ENCODE results near the gene GLRA3. TPM values are rescaled to one million over a fixed set of nuclear protein-coding genes. Genes with fewer than 3 reads are reported as not detected.
"Not testable (repeated sequence)": the region's sequence is repeated elsewhere in the genome, so short reads cannot be mapped to it uniquely, and the experiment has no call there.

The GLRA3 gene
- total RNA-seq, 1 donor from 2014 or later = 0.22 TPM

- no peak overlapping the region for H3K4me3 Mint-ChIP-seq
- H3K27ac Mint-ChIP-seq = no peak overlapping the region
- ATAC-seq (ENCODE audit: low read depth) (no peak), DNase-seq (no peak)
- ChIA-PET CTCF (no interaction called here), POLR2A (no interaction called here)
- H3K36me3 Mint-ChIP-seq (ENCODE audit: low read depth) = no peaks in the 10 kb centered on the region
- H3K27me3 Mint-ChIP-seq = no peaks in the 10 kb centered on the region
- intact Hi-C loops (cut with micrococcal nuclease) = no loop called here
- H3K9me3 Mint-ChIP-seq = no peaks in the 10 kb centered on the region
- TF ChIP-seq CTCF (IDR thresholded peaks at IDR 0.05) = no peak
- H3K4me1 Mint-ChIP-seq = no peaks in the 10 kb centered on the region
These were observed 182.7 kb downstream of the GLRA3 start for GRCh38 chr4:174646326-174646725.

DNA sequence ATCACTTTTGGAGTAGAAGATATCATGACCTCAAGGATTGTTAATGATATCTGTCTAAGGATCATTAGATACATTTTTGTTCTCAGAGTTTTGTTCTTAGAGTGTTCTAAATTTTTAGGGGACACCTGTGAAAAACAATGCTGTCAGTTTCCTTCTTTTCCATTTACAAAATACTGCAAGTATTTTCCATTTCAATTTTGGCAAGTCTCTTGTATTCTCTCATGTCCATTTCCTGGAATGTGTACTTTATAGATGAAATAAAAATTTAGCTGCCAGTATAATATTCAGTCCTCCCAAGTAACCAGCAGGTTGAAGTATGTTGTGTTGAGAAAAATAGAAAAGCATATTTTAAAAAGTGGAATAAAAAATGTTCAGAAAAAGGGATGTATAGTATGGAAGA lies 188.9 kb downstream of the GLRA3 start:
- H3K27me3 Mint-ChIP-seq = no peaks in the 10 kb centered on the region
- no peak for TF ChIP-seq CTCF (IDR thresholded peaks at IDR 0.05)
- no peaks in the 10 kb centered on the region for H3K4me1 Mint-ChIP-seq

DNA sequence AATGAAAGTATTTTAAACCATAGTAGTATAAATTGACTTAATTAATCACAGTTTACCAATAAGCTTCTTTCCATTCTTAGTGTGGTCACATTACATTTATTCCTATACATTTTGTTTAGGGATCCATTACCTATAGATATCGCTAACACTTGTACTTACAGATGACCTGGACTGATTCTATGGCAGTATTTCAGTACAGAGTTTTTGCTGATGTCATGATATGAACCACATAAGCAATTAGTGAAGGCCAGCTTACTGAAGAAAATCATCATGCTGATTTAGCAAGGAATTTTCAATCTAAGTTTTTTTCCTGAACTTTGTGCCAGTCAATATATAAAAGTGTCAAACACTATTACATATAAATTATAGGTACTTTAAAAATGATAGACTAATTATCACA lies 193.3 kb downstream of the GLRA3 start:
- Mint-ChIP-seq H3K4me3 (no peak overlapping the region), H3K27ac (no peak overlapping the region), H3K4me1 (peaks cover 2% of the 10 kb centered on the region), H3K27me3 (no peaks in the 10 kb centered on the region), H3K9me3 (no peaks in the 10 kb centered on the region), H3K36me3 (ENCODE audit: low read depth) (no peaks in the 10 kb centered on the region)
- TF ChIP-seq CTCF (IDR thresholded peaks at IDR 0.05) = no peak
- ATAC-seq (ENCODE audit: low read depth) (no peak), DNase-seq (no peak)
- intact Hi-C loops (cut with micrococcal nuclease) = no loop called here
- CTCF ChIA-PET = no interaction called here
- POLR2A ChIA-PET = no interaction called here

More for the DNA sequence above, 188.9 kb downstream of the GLRA3 start:
- H3K36me3 Mint-ChIP-seq (ENCODE audit: low read depth) = no peaks in the 10 kb centered on the region
- ATAC-seq (ENCODE audit: low read depth) = no peak
- H3K27ac Mint-ChIP-seq = no peak overlapping the region
- ChIA-PET CTCF (no interaction called here), POLR2A (no interaction called here)
- DNase-seq = no peak
- H3K9me3 Mint-ChIP-seq = no peaks in the 10 kb centered on the region
- H3K4me3 Mint-ChIP-seq = no peak overlapping the region
- intact Hi-C loops (cut with micrococcal nuclease) = no loop called here

DNA sequence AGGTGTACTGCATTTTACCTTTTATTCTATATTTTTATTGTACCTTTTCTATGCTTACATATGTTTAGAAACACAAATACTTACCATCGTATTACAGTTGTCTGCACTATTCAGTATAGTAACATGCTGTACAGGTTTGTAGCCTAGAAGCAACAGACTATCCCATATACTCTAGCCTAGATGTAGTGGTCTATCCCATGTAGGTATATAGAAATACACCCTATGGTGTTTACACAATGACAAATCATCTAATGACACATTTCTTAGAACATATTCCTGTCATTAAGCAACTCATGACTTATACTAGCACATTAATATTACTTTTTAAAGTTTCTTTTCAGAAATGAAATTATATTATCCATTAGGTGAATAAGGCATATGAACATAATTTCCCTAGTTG lies 195.6 kb downstream of the GLRA3 start:
- ChIA-PET POLR2A (no interaction called here), CTCF (no interaction called here)
- Mint-ChIP-seq H3K27ac (no peak overlapping the region), H3K4me1 (peaks cover 2% of the 10 kb centered on the region), H3K9me3 (no peaks in the 10 kb centered on the region), H3K4me3 (no peak overlapping the region), H3K27me3 (no peaks in the 10 kb centered on the region), H3K36me3 (ENCODE audit: low read depth) (no peaks in the 10 kb centered on the region)
- ATAC-seq (ENCODE audit: low read depth) (no peak), DNase-seq (no peak)
- intact Hi-C loops (cut with micrococcal nuclease) = loop anchor here (5.0 kb wide), 1 partner anchor 151 kb away; no protein-coding TSS in a partner anchor
- TF ChIP-seq CTCF (IDR thresholded peaks at IDR 0.05) = no peak

DNA sequence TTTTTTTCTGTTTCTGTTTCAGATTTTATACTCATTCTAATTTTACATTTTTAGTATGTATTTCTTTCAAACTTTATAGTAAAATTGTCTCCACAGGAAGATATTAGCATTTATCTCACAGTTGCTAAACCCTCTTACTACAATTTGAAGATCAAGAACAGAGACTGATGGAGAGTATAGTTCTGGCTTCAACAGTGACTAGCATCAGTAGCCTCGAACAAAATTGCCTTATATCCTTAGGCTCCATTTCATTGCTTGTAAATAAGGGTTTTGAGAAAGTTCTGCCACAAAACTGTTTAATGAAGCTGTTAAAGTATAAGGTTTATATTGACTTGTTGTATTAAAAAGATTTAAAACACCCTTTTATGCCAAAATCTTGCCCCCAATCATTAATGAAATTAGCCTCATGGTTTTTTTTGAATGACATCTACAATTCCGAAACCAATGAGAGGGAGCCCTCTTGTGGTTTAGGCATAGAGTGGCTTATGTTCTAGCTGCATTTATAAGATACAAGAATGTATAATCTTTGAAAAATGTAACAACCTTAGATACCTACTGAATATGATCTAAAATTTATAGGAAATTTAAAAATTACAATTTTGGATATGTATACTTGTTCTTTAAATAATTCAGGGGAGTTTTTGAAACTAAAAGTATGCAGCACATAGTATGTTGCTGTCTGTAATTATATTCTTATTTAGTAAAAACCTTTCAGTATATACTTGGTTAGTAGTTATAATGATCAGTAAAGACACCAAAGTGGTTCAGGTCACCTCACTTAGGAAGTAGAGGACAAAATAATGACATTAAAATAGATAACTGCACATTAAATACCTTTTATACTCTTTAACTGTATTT lies 196.9 kb downstream of the GLRA3 start:
- DNase-seq (no peak), ATAC-seq (ENCODE audit: low read depth) (no peak)
- peaks cover 2% of the 10 kb centered on the region for H3K4me1 Mint-ChIP-seq
- intact Hi-C loops (cut with micrococcal nuclease) = loop anchor here (5.0 kb wide), 1 partner anchor 150 kb away; no protein-coding TSS in a partner anchor
- H3K27ac Mint-ChIP-seq = no peak overlapping the region
- H3K27me3 Mint-ChIP-seq = no peaks in the 10 kb centered on the region
- no peaks in the 10 kb centered on the region for H3K36me3 Mint-ChIP-seq (ENCODE audit: low read depth)
- CTCF ChIA-PET = interaction anchor here (1.2 kb wide), 1 partner anchor 269 kb away, joined by 3 read pairs; no protein-coding TSS in a partner anchor
- H3K9me3 Mint-ChIP-seq = no peaks in the 10 kb centered on the region
- TF ChIP-seq CTCF (IDR thresholded peaks at IDR 0.05) = no peak
- POLR2A ChIA-PET = no interaction called here
- no peak overlapping the region for H3K4me3 Mint-ChIP-seq

DNA sequence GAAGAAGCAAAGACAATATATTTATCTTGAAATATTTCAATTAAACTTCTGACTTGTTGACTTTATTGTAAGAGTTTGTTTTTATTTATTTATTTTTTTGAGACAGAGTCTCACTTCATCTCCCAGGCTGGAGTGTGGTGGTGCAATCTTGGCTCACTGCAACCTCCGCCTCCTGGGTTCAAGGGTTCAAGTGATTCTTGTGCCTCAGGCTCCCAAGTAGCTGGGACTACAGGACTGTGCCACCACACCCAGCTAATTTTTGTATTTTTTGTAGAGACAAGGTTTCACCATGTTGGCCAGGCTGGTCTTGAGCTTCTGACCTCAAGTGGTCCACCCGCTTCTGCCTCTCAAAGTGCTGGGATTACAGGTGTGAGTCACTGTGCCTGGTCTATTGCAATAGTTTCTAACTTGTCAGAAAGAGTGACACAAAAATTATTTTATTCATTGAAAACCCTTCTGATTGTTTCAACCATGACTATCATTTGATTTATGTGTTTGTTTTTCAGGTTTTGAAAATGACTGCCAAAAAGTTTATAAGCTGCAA lies 199.1 kb downstream of the GLRA3 start:
- H3K27ac Mint-ChIP-seq; H3K4me3 Mint-ChIP-seq; H3K9me3 Mint-ChIP-seq; H3K4me1 Mint-ChIP-seq; H3K36me3 Mint-ChIP-seq (ENCODE audit: low read depth); H3K27me3 Mint-ChIP-seq; CTCF ChIA-PET; ATAC-seq (ENCODE audit: low read depth); POLR2A ChIA-PET; DNase-seq: not testable (repeated sequence)
- intact Hi-C loops (cut with micrococcal nuclease) = loop anchor here (5.0 kb wide), 1 partner anchor 148 kb away; no protein-coding TSS in a partner anchor
